Ascending aorta (tissue), 2 donors: ENCODE data around the gene CACNA1H. TPM values are rescaled to one million over a fixed set of nuclear protein-coding genes. Genes with fewer than 3 reads are reported as not detected.

Source experiments
- DNase-seq, 2 donors: peaks; one replicate each; pipeline ENCODE4 v3.0.0-alpha.2; 2019; ENCODE audit warnings: low spot score in 2 of 2
- H3K27ac ChIP-seq, 2 donors: fragments of 200-600 bp; sonication (generic); one replicate each; pipeline ENCODE4 v1.5.1; 2016 to 2017; ENCODE audit warnings: mild to moderate bottlenecking in 1 of 2
- H3K27me3 ChIP-seq: fragments of 200-600 bp; sonication (generic); one replicate; pipeline ENCODE4 v1.5.1; 2017
- H3K36me3 ChIP-seq, 2 donors: fragments of 200-600 bp; sonication (generic); one replicate each; pipeline ENCODE4 v1.5.1; 2016
- H3K4me1 ChIP-seq, 2 donors: fragments of 200-600 bp; sonication (generic); one replicate each; pipeline ENCODE4 v1.5.1; 2016 to 2017; ENCODE audit warnings: mild to moderate bottlenecking in 1 of 2
- H3K4me3 ChIP-seq, 2 donors: fragments of 200-600 bp; sonication (generic); one replicate each; pipeline ENCODE4 v1.5.1; 2016 to 2017; ENCODE audit warnings: mild to moderate bottlenecking in 1 of 2
- H3K9me3 ChIP-seq, 2 donors: fragments of 200-600 bp; sonication (generic); one replicate each; pipeline ENCODE4 v1.5.1; 2016
- intact Hi-C: fragments of 100-400 bp; cut with DNase I; formaldehyde crosslinking; loops from one replicate; pipeline ENCODE4 v1.15.1; 2023
- total RNA-seq: library from RNA; depleted of rRNA; stranded (reverse); fragments of >200 nt; gene quantifications from one replicate; pipeline ENCODE4 v1.1.0, GENCODE V29; 2016
- TF ChIP-seq, protein P1 (sequence below), 3 experiments: fragments of 200-600 bp in 2 of 3; fragments of 450-650 bp in 1 of 3; sonication (generic) in 2 of 3; IDR thresholded peaks; one replicate each; pipeline ENCODE4 v1.5.1; 2016 to 2019; ENCODE audit warnings: antibody characterized with exemption in 3 of 3, mild to moderate bottlenecking in 1 of 3, moderate library complexity in 1 of 3

The CACNA1H gene
- total RNA-seq, 1 donor from 2014 or later = 57.5 TPM

DNA sequence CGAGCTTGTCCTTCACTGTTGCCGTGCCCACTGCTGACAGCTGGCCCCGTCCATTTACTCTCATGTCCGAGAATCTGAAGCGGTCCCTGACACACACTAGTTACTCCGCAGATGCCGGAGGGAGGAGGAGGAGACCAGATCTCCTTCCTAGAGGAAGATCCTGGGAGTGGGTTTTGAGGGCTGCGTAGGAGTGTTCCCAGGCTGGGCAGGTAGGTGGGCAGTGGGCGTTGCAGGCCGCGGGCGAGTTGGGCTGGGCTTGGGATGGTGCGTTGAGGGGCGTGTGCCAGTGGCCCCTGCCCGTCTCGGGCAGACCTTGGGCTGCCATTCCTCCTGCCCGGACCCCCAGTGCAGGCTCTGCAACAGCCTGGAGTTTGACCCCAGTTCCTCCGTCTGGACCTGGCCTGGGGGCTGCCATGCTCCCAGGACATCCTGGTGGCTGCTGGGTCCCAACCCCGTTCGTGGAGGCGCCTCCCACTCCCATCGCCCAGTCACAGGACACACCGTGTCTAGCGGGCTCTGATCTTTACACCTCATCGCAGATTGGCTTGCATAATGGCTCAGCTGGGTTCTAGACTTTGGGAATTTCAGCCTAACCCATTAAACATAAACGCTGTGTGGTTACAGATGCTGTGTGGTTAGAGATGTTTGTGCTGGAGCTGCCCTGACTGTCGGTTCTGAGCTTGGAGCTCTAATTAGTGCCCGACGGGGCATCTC is 22.8 kb downstream of the CACNA1H start:
- no peak overlapping the region for H3K27ac ChIP-seq
- no peaks in the 10 kb centered on the region for H3K36me3 ChIP-seq
- intact Hi-C loops = no loop called here
- peaks cover 4 to 5% of the 10 kb centered on the region in 2 donors for H3K4me1 ChIP-seq
- H3K27me3 ChIP-seq = no peaks in the 10 kb centered on the region
- no peaks in the 10 kb centered on the region for H3K9me3 ChIP-seq
- H3K4me3 ChIP-seq = no peak overlapping the region
- DNase-seq = no peak
- TF ChIP-seq, protein P1, sequence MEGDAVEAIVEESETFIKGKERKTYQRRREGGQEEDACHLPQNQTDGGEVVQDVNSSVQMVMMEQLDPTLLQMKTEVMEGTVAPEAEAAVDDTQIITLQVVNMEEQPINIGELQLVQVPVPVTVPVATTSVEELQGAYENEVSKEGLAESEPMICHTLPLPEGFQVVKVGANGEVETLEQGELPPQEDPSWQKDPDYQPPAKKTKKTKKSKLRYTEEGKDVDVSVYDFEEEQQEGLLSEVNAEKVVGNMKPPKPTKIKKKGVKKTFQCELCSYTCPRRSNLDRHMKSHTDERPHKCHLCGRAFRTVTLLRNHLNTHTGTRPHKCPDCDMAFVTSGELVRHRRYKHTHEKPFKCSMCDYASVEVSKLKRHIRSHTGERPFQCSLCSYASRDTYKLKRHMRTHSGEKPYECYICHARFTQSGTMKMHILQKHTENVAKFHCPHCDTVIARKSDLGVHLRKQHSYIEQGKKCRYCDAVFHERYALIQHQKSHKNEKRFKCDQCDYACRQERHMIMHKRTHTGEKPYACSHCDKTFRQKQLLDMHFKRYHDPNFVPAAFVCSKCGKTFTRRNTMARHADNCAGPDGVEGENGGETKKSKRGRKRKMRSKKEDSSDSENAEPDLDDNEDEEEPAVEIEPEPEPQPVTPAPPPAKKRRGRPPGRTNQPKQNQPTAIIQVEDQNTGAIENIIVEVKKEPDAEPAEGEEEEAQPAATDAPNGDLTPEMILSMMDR (IDR thresholded peaks at IDR 0.05) = no peak

DNA sequence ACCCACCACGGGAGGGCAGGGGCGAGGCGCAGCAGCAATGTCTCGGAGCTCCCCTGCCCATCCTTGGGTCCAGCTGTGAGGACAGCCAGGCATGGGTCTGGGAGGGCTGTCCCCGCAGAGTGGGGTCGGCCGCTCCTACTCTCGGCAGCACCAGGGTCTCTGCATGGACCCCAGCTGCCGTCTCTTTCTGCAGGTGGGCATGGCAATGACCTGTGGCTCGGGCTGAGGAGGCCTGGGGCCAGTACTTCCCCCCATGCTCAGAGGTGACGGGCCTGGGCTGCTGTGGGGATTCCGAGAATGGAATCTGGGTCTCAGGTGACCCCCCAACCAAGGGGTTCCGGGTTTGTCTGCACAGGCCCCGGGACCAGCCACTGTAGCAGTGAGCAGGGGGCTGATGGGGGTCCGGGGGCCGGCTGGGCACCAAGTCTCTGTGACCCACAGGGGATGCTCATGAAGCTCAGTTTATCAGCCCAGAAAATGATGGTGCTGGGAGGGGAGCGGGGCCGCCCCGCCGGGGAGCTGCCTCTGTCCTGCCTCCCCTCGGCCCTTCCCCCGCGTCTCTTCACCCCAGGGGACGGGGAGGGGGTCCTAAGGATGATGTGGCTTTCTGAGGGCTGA is 23.5 kb downstream of the CACNA1H start:
- Histone ChIP-seq H3K27me3 (no peaks in the 10 kb centered on the region), H3K4me3 (no peak overlapping the region), H3K27ac (no peak overlapping the region), H3K9me3 (no peaks in the 10 kb centered on the region), H3K4me1 (peaks cover 9 to 11% of the 10 kb centered on the region in 2 donors), H3K36me3 (no peaks in the 10 kb centered on the region)
- TF ChIP-seq, protein P1 (IDR thresholded peaks at IDR 0.05) = no peak
- intact Hi-C loops = no loop called here
- DNase-seq = no peak

DNA sequence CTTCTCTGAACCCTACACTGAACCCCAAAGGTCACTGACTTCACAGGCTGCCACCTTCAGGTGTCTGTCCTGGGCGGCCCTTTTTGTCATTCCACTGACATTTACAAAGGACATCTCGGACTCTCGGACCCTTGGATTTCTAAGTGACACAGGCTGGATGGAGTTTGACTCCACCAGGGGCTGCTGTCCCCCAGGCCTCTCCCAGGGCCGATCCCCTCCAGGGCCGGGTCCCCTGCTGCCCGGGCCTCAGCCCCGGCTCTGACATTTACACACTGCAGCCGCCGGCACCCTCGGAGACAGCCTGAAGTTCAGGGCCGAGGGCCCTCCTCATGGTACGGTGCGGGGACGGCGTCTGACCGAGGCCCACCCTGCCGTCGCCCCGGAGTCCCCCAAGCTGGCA is 24.1 kb downstream of the CACNA1H start:
- H3K4me1 ChIP-seq = peaks cover 13 to 17% of the 10 kb centered on the region in 2 donors
- DNase-seq = no peak
- no peak overlapping the region for H3K27ac ChIP-seq
- TF ChIP-seq, protein P1 (IDR thresholded peaks at IDR 0.05) = no peak
- intact Hi-C loops = no loop called here
- H3K27me3 ChIP-seq = no peaks in the 10 kb centered on the region
- no peaks in the 10 kb centered on the region for H3K36me3 ChIP-seq
- H3K4me3 ChIP-seq = no peak overlapping the region
- H3K9me3 ChIP-seq = no peaks in the 10 kb centered on the region

- Histone ChIP-seq H3K36me3 (no peaks in the 10 kb centered on the region), H3K4me3 (no peak overlapping the region), H3K4me1 (peaks cover 15 to 23% of the 10 kb centered on the region in 2 donors), H3K27me3 (no peaks in the 10 kb centered on the region), H3K9me3 (no peaks in the 10 kb centered on the region), H3K27ac (no peak overlapping the region)
- no peak for DNase-seq
- intact Hi-C loops = no loop called here
- TF ChIP-seq, protein P1 (IDR thresholded peaks at IDR 0.05) = no peak
Measured at GRCh38 chr16:1177750-1178149, 24.8 kb downstream of the CACNA1H start.

GRCh38 chr16:1178295-1178910 is 25.5 kb downstream of the CACNA1H start:
- no peaks in the 10 kb centered on the region for H3K36me3 ChIP-seq
- H3K27ac ChIP-seq = no peak overlapping the region
- no peaks in the 10 kb centered on the region for H3K27me3 ChIP-seq
- H3K9me3 ChIP-seq = no peaks in the 10 kb centered on the region
- intact Hi-C loops = no loop called here
- H3K4me1 ChIP-seq = peaks cover 19 to 29% of the 10 kb centered on the region in 2 donors
- no peak for DNase-seq
- TF ChIP-seq, protein P1 (IDR thresholded peaks at IDR 0.05) = no peak
- H3K4me3 ChIP-seq = no peak overlapping the region
